KMS-11 (cell line): Measurements from ENCODE around the gene CFAP45.

Experiments used
- H2AFZ ChIP-seq: fragments of 200-600 bp; sonication (generic); 2 replicates; pipeline ENCODE4 v1.6.1; 2016; ENCODE audit warnings: antibody characterized with exemption, mixed run types, low read depth
- H3K27ac ChIP-seq: fragments of 200-600 bp; sonication (generic); 2 replicates; pipeline ENCODE4 v1.6.1; 2016; ENCODE audit warnings: mild to moderate bottlenecking, mixed run types
- H3K27me3 ChIP-seq: fragments of 200-600 bp; sonication (generic); 2 replicates; pipeline ENCODE4 v1.6.1; 2017; ENCODE audit warnings: mild to moderate bottlenecking, low read depth, mixed run types, moderate library complexity; ENCODE audit not compliant: insufficient read depth
- H3K36me3 ChIP-seq: fragments of 200-600 bp; sonication (generic); 2 replicates; pipeline ENCODE4 v1.6.1; 2017; ENCODE audit warnings: mild to moderate bottlenecking, mixed run types; ENCODE audit not compliant: insufficient read depth
- H3K4me1 ChIP-seq: fragments of 200-600 bp; sonication (generic); 2 replicates; pipeline ENCODE4 v1.6.1; 2016; ENCODE audit warnings: mild to moderate bottlenecking, low read depth, mixed run types; ENCODE audit not compliant: poor library complexity, severe bottlenecking
- H3K4me2 ChIP-seq: fragments of 200-600 bp; sonication (generic); 2 replicates; pipeline ENCODE4 v1.7.0; 2016; ENCODE audit warnings: mild to moderate bottlenecking, mixed run types
- H3K4me3 ChIP-seq: fragments of 200-600 bp; sonication (generic); IDR thresholded peaks from 2 replicates; pipeline ENCODE4 v1.6.1; 2017; ENCODE audit warnings: low read depth, low read length, mixed read lengths; ENCODE audit not compliant: insufficient read depth
- H3K79me2 ChIP-seq: fragments of 200-600 bp; sonication (generic); 2 replicates; pipeline ENCODE4 v1.6.1; 2016; ENCODE audit warnings: low read depth, mixed run types; ENCODE audit not compliant: insufficient read depth
- H3K9ac ChIP-seq: fragments of 200-600 bp; sonication (generic); 2 replicates; pipeline ENCODE4 v1.6.1; 2016; ENCODE audit warnings: mild to moderate bottlenecking, mixed run types
- H4K20me1 ChIP-seq: fragments of 200-600 bp; sonication (generic); 2 replicates; pipeline ENCODE4 v1.6.1; 2016; ENCODE audit warnings: mild to moderate bottlenecking, mixed run types; ENCODE audit not compliant: insufficient read depth
- TF ChIP-seq, protein P1 (sequence below): fragments of 200-600 bp; sonication (generic); conservative IDR thresholded peaks from 2 replicates; pipeline ENCODE4 v1.6.1; 2017; ENCODE audit warnings: low read depth, mild to moderate bottlenecking, antibody characterized with exemption, low read length, moderate library complexity, mixed read lengths

CFAP45 gene

GRCh38 chr1:159862557-159862956, 37.4 kb downstream of the CFAP45 start, which contains the start of gene VSIG8:
TSS of gene VSIG8 (minus strand) at chr1:159862657. CDS start at chr1:159862521, 136 bp downstream.
- no peaks in the 10 kb centered on the region for H3K36me3 ChIP-seq
- no peak within 1 kb of the TSS for H3K27ac ChIP-seq
- H2AFZ ChIP-seq: no peak within 1 kb of the TSS
- no peak within 1 kb of the TSS for H3K9ac ChIP-seq
- no peaks in the 10 kb centered on the region for H4K20me1 ChIP-seq
- H3K4me2 ChIP-seq: no peak within 1 kb of the TSS
- no peak within 1 kb of the TSS for H3K4me3 ChIP-seq
- TF ChIP-seq, protein P1, sequence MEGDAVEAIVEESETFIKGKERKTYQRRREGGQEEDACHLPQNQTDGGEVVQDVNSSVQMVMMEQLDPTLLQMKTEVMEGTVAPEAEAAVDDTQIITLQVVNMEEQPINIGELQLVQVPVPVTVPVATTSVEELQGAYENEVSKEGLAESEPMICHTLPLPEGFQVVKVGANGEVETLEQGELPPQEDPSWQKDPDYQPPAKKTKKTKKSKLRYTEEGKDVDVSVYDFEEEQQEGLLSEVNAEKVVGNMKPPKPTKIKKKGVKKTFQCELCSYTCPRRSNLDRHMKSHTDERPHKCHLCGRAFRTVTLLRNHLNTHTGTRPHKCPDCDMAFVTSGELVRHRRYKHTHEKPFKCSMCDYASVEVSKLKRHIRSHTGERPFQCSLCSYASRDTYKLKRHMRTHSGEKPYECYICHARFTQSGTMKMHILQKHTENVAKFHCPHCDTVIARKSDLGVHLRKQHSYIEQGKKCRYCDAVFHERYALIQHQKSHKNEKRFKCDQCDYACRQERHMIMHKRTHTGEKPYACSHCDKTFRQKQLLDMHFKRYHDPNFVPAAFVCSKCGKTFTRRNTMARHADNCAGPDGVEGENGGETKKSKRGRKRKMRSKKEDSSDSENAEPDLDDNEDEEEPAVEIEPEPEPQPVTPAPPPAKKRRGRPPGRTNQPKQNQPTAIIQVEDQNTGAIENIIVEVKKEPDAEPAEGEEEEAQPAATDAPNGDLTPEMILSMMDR: no peak
- no peaks in the 10 kb centered on the region for H3K27me3 ChIP-seq
- H3K79me2 ChIP-seq: no peaks in the 10 kb centered on the region
- peaks cover under 1% of the 10 kb centered on the region for H3K4me1 ChIP-seq

GRCh38 chr1:159862031-159862430, 37.9 kb downstream of the CFAP45 start:
- H3K9ac ChIP-seq: no peak overlapping the region
- no peaks in the 10 kb centered on the region for H4K20me1 ChIP-seq
- H2AFZ ChIP-seq: no peak overlapping the region
- H3K4me1 ChIP-seq: no peaks in the 10 kb centered on the region
- H3K79me2 ChIP-seq: no peaks in the 10 kb centered on the region
- H3K36me3 ChIP-seq: no peaks in the 10 kb centered on the region
- no peak overlapping the region for H3K4me3 ChIP-seq
- H3K4me2 ChIP-seq: no peak overlapping the region
- no peak overlapping the region for H3K27ac ChIP-seq
- TF ChIP-seq, protein P1: no peak
- H3K27me3 ChIP-seq: no peaks in the 10 kb centered on the region

- Histone ChIP-seq H3K36me3 (no peaks in the 10 kb centered on the region), H3K27ac (no peak overlapping the region), H2AFZ (no peak overlapping the region), H3K4me1 (no peaks in the 10 kb centered on the region), H3K79me2 (no peaks in the 10 kb centered on the region), H3K27me3 (no peaks in the 10 kb centered on the region), H3K4me2 (no peak overlapping the region), H4K20me1 (no peaks in the 10 kb centered on the region), H3K4me3 (no peak overlapping the region), H3K9ac (no peak overlapping the region)
- TF ChIP-seq, protein P1: no peak
Measured at GRCh38 chr1:159861218-159861617, 38.7 kb downstream of the CFAP45 start.

GRCh38 chr1:159860456-159860855, 39.5 kb downstream of the CFAP45 start:
- Histone ChIP-seq H3K27me3 (no peaks in the 10 kb centered on the region), H2AFZ (no peak overlapping the region), H3K79me2 (no peaks in the 10 kb centered on the region), H3K36me3 (no peaks in the 10 kb centered on the region), H3K9ac (no peak overlapping the region), H4K20me1 (no peaks in the 10 kb centered on the region), H3K27ac (no peak overlapping the region), H3K4me1 (peaks cover under 1% of the 10 kb centered on the region), H3K4me3 (no peak overlapping the region), H3K4me2 (no peak overlapping the region)
- TF ChIP-seq, protein P1: no peak
